ENCODE measurements around the gene CEP70. TPM values are rescaled to one million over a fixed set of nuclear protein-coding genes. Genes with fewer than 3 reads are reported as not detected.
"Not testable (repeated sequence)": the region's sequence is repeated elsewhere in the genome, so short reads cannot be mapped to it uniquely, and the experiment has no call there.

The CEP70 gene
- total RNA-seq, 4 donors from 2014 or later, result 11.4 to 43.3 (median 16.1) TPM

- intact Hi-C loops (cut with DNase I), result no loop called here
- H3K27me3 ChIP-seq, result no peaks in the 10 kb centered on the region
Measured at GRCh38 chr3:138588445-138588844, 5.6 kb downstream of the CEP70 start.

GRCh38 chr3:138587374-138587773 is 6.7 kb downstream of the CEP70 start:
- intact Hi-C loops (cut with DNase I), result no loop called here
- 86 to 88% methylated on average over 1 of the region's 1 CpG for WGBS, 2 donors
- no peak overlapping the region for H3K27ac ChIP-seq
- H3K4me1 ChIP-seq, result peaks cover 0 to 3% (median 0%) of the 10 kb centered on the region in 3 donors
- H3K27me3 ChIP-seq, result no peaks in the 10 kb centered on the region
- no peak for DNase-seq
- H3K9me3 ChIP-seq, result no peaks in the 10 kb centered on the region
- H3K4me3 ChIP-seq, result no peak overlapping the region
- TF ChIP-seq CTCF (IDR thresholded peaks at IDR 0.05) (no peak), POLR2A (IDR thresholded peaks at IDR 0.05) (no peak)
- peaks cover 0 to 15% (median 0%) of the 10 kb centered on the region in 3 donors for H3K36me3 ChIP-seq

More at GRCh38 chr3:138588445-138588844, 5.6 kb downstream of the CEP70 start:
- H3K4me1 ChIP-seq, result peaks cover 0 to 13% (median 4%) of the 10 kb centered on the region in 3 donors
- H3K9me3 ChIP-seq, result no peaks in the 10 kb centered on the region
- no peak overlapping the region for H3K4me3 ChIP-seq
- no peak for DNase-seq
- WGBS, 2 donors, result 89 to 90% methylated on average over 5 of the region's 5 CpGs
- H3K27ac ChIP-seq, result no peak overlapping the region
- TF ChIP-seq CTCF (IDR thresholded peaks at IDR 0.05) (no peak), POLR2A (IDR thresholded peaks at IDR 0.05) (no peak)
- H3K36me3 ChIP-seq, result peaks cover 0 to 15% (median 0%) of the 10 kb centered on the region in 3 donors

- TF ChIP-seq POLR2A (IDR thresholded peaks at IDR 0.05) (no peak), CTCF (IDR thresholded peaks at IDR 0.05) (no peak)
- no peaks in the 10 kb centered on the region for H3K4me1 ChIP-seq
- H3K9me3 ChIP-seq, result peaks cover 0 to 5% (median 0%) of the 10 kb centered on the region in 3 donors
- no peak for DNase-seq
- WGBS, 2 donors, result 93 to 94% methylated on average over 4 to 6 of the region's 6 CpGs
- H3K27ac ChIP-seq, result no peak overlapping the region
- no peaks in the 10 kb centered on the region for H3K27me3 ChIP-seq
- intact Hi-C loops (cut with DNase I), result no loop called here
- no peak overlapping the region for H3K4me3 ChIP-seq
- H3K36me3 ChIP-seq, result peaks cover 0 to 8% (median 0%) of the 10 kb centered on the region in 3 donors
Measured at GRCh38 chr3:138578961-138579574, 15.0 kb downstream of the CEP70 start.

GRCh38 chr3:138578141-138578540 is 15.9 kb downstream of the CEP70 start:
- DNase-seq, result no peak
- Histone ChIP-seq H3K36me3 (peaks cover 0 to 15% (median 0%) of the 10 kb centered on the region in 3 donors), H3K27ac (no peak overlapping the region), H3K9me3 (peaks cover 0 to 10% (median 0%) of the 10 kb centered on the region in 3 donors), H3K4me1 (no peaks in the 10 kb centered on the region), H3K27me3 (no peaks in the 10 kb centered on the region), H3K4me3 (no peak overlapping the region)
- intact Hi-C loops (cut with DNase I), result no loop called here
- WGBS, 2 donors, result 56 to 80% methylated on average over 4 of the region's 4 CpGs
- TF ChIP-seq CTCF (IDR thresholded peaks at IDR 0.05), result no peak
- no peak for TF ChIP-seq POLR2A (IDR thresholded peaks at IDR 0.05)

GRCh38 chr3:138573138-138573537 is 20.9 kb downstream of the CEP70 start:
- Histone ChIP-seq H3K9me3 (peaks cover 0 to 10% (median 0%) of the 10 kb centered on the region in 3 donors), H3K4me1 (no peaks in the 10 kb centered on the region), H3K27ac (no peak overlapping the region), H3K4me3 (no peak overlapping the region), H3K27me3 (no peaks in the 10 kb centered on the region), H3K36me3 (peaks cover 0 to 54% (median 0%) of the 10 kb centered on the region in 3 donors)
- no peak for DNase-seq
- 89 to 95% methylated on average over 1 of the region's 1 CpG for WGBS, 2 donors
- intact Hi-C loops (cut with DNase I), result no loop called here
- TF ChIP-seq POLR2A (IDR thresholded peaks at IDR 0.05) (no peak), CTCF (IDR thresholded peaks at IDR 0.05) (no peak)

- H3K4me1 ChIP-seq; intact Hi-C loops (cut with DNase I); H3K9me3 ChIP-seq; H3K27me3 ChIP-seq; H3K4me3 ChIP-seq; DNase-seq; H3K27ac ChIP-seq: not testable (repeated sequence)
- H3K36me3 ChIP-seq, result peaks cover 0 to 76% (median 0%) of the 10 kb centered on the region in 3 donors
- WGBS, 2 donors, result 91 to 93% methylated on average over 4 to 8 of the region's 8 CpGs
Measured at GRCh38 chr3:138569624-138570023, 24.4 kb downstream of the CEP70 start.
